Spleen (tissue), 11 donors: ENCODE data around the gene NOL3. TPM values are rescaled to one million over a fixed set of nuclear protein-coding genes. Genes with fewer than 3 reads are reported as not detected.
A peak's percentile ranks its signal among the peaks of the same experiment; 100 is the strongest.

ENCODE experiments used
- DNase-seq: peaks from one replicate; pipeline ENCODE4 v3.0.0-alpha.2; 2020
- H3K27ac ChIP-seq, 8 donors: fragments of 200-600 bp; sonication (generic) in 7 of 8; 1 replicate in 4 of 8; 2 replicates in 4 of 8; pipeline versions ENCODE4 v1.5.0 to v1.8.0; 2016 to 2021; ENCODE audit warnings: inconsistent platforms in 4 of 8, mild to moderate bottlenecking in 4 of 8, moderate library complexity in 1 of 8
- H3K27me3 ChIP-seq, 7 donors: fragments of 200-600 bp; sonication (generic) in 6 of 7; replicated peaks in 1 of 7; 1 replicate in 4 of 7; 2 replicates in 3 of 7; pipeline versions ENCODE4 v1.5.0 to v1.8.0; 2016 to 2021; ENCODE audit warnings: inconsistent platforms in 3 of 7, mild to moderate bottlenecking in 1 of 7
- H3K36me3 ChIP-seq, 6 donors: fragments of 200-600 bp; sonication (generic) in 5 of 6; 1 replicate in 4 of 6; 2 replicates in 2 of 6; pipeline versions ENCODE4 v1.5.0 to v1.8.0; 2016 to 2021; ENCODE audit warnings: inconsistent platforms in 2 of 6
- H3K4me1 ChIP-seq, 6 donors: fragments of 200-600 bp; sonication (generic) in 5 of 6; 1 replicate in 3 of 6; 2 replicates in 3 of 6; pipeline versions ENCODE4 v1.5.0 to v1.8.0; 2016 to 2021; ENCODE audit warnings: inconsistent platforms in 3 of 6
- H3K4me3 ChIP-seq, 8 donors: fragments of 200-600 bp; sonication (generic) in 7 of 8; 1 replicate in 4 of 8; 2 replicates in 4 of 8; pipeline versions ENCODE4 v1.5.0 to v1.8.0; 2016 to 2021; ENCODE audit warnings: inconsistent platforms in 4 of 8, mild to moderate bottlenecking in 4 of 8, moderate library complexity in 2 of 8
- H3K9me3 ChIP-seq, 8 donors: fragments of 200-600 bp; sonication (generic) in 7 of 8; 1 replicate in 4 of 8; 2 replicates in 4 of 8; pipeline versions ENCODE4 v1.5.0 to v1.8.0; 2016 to 2021; ENCODE audit warnings: inconsistent platforms in 4 of 8
- POLR2A ChIP-seq, 3 donors: fragments of 450-650 bp; IDR thresholded peaks; one replicate each; pipeline ENCODE4 v1.5.1; 2017; ENCODE audit warnings: antibody characterized with exemption in 3 of 3, mild to moderate bottlenecking in 1 of 3
- POLR2AphosphoS5 ChIP-seq, 3 donors: sonication (generic); formaldehyde crosslinking; IDR thresholded peaks; one replicate each; pipeline ENCODE4 v1.5.1; 2017; ENCODE audit warnings: antibody characterized with exemption in 3 of 3
- WGBS, 5 donors: extraction: QIAGEN DNeasy Blood & Tissue Kit in 3 of 5; methylation state at CpG; one replicate each; pipeline versions ENCODE4 v1.1.5 to v1.1.7; 2013 to 2018; 5-methylcytosine and 5-hydroxymethylcytosine counted together
- intact Hi-C: fragments of 100-400 bp; cut with DNase I; formaldehyde crosslinking; loops from one replicate; pipeline ENCODE4 v1.15.0; 2023; ENCODE audit warnings: low total_unique reads
- polyA plus RNA-seq, 3 donors: library from polyadenylated mRNA; stranded (reverse); fragments of 200-250 nt; gene quantifications; one replicate each; pipeline ENCODE4 v1.2.1, GENCODE V29; 2013
- total RNA-seq, 7 donors: library from RNA; depleted of rRNA in 3 of 7; stranded (reverse); fragments of >200 nt in 3 of 7; fragmentation: NEBNext Ultra II Directional in 4 of 7; extraction: Animal tissue kit (Norgen Biotek cat#: 25700) in 4 of 7; gene quantifications; one replicate each; pipeline versions ENCODE4 v1.1.0 to v1.2.1, GENCODE V29; 2016 to 2021
- TF ChIP-seq, protein P1 (sequence below), 11 experiments: fragments of 200-600 bp in 7 of 11; fragments of 450-650 bp in 4 of 11; sonication (generic) in 4 of 11; IDR thresholded peaks in 8 of 11; conservative IDR thresholded peaks in 3 of 11; 1 replicate in 7 of 11; 2 replicates in 4 of 11; pipeline versions ENCODE4 v1.4.0 to v1.8.0; 2016 to 2021; ENCODE audit warnings: antibody characterized with exemption in 11 of 11, inconsistent platforms in 4 of 11, mild to moderate bottlenecking in 1 of 11
- donor health status: healthy with polysubstance abuse.
- donor health status: DM: no; HTN: no; CAD: no; lungs with moderate emphysema.
- donor health status: DM: no; HTN: no; CAD: no.
- donor health status: Bipolar disorder and iron deficiency.
- donor health status: healthy.
- donor health status: DM: no; HTN: no; CAD: no.
- donor health status: DM: yes; HTN: yes; CAD: no.

Gene NOL3
- total and polyA plus RNA-seq, 10 donors, result 8.2 to 14.2 (median 12.7) TPM

DNA sequence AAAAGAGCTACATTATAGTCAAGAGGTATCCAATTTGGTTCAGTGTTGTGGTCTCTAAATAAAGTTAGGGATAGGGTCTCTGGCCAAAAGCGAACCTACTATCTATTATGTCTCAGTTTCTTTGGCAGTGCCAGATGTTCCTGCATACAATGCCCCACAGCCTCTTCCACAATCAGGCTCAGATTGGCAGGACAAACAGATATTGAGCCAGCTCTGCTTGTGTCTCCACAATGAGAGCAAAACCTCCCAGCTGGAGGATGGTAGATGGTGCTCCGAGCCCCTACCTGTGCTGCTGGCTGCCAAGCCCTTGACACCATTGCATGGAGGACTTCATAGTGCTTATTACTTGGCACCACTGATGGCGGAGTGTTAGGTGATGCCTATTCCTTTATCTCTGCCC is 40.9 kb upstream of the NOL3 start:
- no peaks in the 10 kb centered on the region for H3K4me1 ChIP-seq
- H3K27ac ChIP-seq, result no peak overlapping the region
- WGBS, 5 donors, result 95 to 99% (median 98%) methylated on average over 3 of the region's 3 CpGs
- H3K9me3 ChIP-seq, result no peaks in the 10 kb centered on the region
- H3K27me3 ChIP-seq, result no peaks in the 10 kb centered on the region
- no peak overlapping the region for H3K4me3 ChIP-seq
- peak; percentile 18 for DNase-seq
- intact Hi-C loops, result no loop called here
- TF ChIP-seq POLR2AphosphoS5 (IDR thresholded peaks at IDR 0.05) (no peak), POLR2A (IDR thresholded peaks at IDR 0.05) (no peak)
- TF ChIP-seq, protein P1, sequence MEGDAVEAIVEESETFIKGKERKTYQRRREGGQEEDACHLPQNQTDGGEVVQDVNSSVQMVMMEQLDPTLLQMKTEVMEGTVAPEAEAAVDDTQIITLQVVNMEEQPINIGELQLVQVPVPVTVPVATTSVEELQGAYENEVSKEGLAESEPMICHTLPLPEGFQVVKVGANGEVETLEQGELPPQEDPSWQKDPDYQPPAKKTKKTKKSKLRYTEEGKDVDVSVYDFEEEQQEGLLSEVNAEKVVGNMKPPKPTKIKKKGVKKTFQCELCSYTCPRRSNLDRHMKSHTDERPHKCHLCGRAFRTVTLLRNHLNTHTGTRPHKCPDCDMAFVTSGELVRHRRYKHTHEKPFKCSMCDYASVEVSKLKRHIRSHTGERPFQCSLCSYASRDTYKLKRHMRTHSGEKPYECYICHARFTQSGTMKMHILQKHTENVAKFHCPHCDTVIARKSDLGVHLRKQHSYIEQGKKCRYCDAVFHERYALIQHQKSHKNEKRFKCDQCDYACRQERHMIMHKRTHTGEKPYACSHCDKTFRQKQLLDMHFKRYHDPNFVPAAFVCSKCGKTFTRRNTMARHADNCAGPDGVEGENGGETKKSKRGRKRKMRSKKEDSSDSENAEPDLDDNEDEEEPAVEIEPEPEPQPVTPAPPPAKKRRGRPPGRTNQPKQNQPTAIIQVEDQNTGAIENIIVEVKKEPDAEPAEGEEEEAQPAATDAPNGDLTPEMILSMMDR (IDR thresholded peaks at IDR 0.05 in 8 of 11, conservative IDR thresholded peaks at IDR 0.05 in 3 of 11), result no peak
- H3K36me3 ChIP-seq, result peaks cover 0 to 100% (median 50%) of the 10 kb centered on the region in 6 donors

DNA sequence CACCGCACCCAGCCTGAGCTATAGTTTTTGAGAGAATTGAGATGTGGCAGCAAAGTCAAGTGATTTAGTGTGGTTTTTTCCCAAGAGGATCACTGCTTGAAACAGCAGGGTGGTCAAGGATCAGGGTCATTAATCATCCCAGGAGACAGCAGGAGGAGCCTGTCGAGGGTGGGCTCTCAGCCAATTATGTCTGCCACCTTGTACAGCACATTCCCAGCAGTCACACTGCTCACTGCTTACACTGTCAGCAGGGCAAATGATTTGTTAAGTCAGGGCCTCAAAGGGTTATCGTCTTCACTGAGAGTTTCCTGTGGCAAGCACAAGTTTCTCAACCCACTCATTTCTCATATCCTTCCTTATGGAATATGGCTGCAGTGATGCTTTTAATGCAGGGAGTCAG is 32.7 kb upstream of the NOL3 start:
- 43 to 64% (median 60%) methylated on average over 3 of the region's 3 CpGs for WGBS, 5 donors
- intact Hi-C loops, result no loop called here
- H3K4me3 ChIP-seq, result no peak overlapping the region
- peaks cover 0 to 100% (median 90%) of the 10 kb centered on the region in 6 donors for H3K36me3 ChIP-seq
- DNase-seq, result no peak
- no peaks in the 10 kb centered on the region for H3K27me3 ChIP-seq
- H3K9me3 ChIP-seq, result no peaks in the 10 kb centered on the region
- no peak for TF ChIP-seq POLR2AphosphoS5 (IDR thresholded peaks at IDR 0.05)
- no peak overlapping the region for H3K27ac ChIP-seq
- no peaks in the 10 kb centered on the region for H3K4me1 ChIP-seq

DNA sequence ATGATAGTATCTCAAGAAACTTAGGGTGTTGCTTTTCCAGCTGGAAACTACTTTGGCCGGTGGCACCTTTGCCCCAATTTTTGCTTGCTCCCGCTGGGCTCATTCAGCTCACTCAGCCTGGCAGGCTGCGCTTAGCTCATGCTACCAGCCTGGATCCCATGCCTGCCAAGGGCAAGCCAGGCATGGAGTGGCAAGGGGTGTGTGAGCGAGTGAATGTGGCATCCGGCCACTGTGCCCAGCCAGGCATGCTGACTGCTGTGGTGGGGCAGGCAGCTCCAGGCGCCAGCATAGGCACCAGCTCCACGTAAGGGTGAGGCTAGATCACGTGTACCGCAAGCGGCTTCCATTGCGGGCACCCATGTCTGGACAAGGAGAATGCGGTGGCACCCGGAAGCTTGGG is 28.9 kb upstream of the NOL3 start:
- TF ChIP-seq POLR2AphosphoS5 (IDR thresholded peaks at IDR 0.05) (peak in 1 of 3 donors; percentile 46), POLR2A (IDR thresholded peaks at IDR 0.05) (no peak)
- H3K36me3 ChIP-seq, result peaks cover 0 to 100% (median 94%) of the 10 kb centered on the region in 6 donors
- peak; percentile 53 for DNase-seq
- no peak overlapping the region for H3K27ac ChIP-seq
- H3K9me3 ChIP-seq, result no peaks in the 10 kb centered on the region
- no peak overlapping the region for H3K4me3 ChIP-seq
- intact Hi-C loops, result no loop called here
- WGBS, 5 donors, result 97 to 100% (median 99%) methylated on average over 1 to 13 of the region's 13 CpGs
- H3K27me3 ChIP-seq, result no peaks in the 10 kb centered on the region
- no peaks in the 10 kb centered on the region for H3K4me1 ChIP-seq

DNA sequence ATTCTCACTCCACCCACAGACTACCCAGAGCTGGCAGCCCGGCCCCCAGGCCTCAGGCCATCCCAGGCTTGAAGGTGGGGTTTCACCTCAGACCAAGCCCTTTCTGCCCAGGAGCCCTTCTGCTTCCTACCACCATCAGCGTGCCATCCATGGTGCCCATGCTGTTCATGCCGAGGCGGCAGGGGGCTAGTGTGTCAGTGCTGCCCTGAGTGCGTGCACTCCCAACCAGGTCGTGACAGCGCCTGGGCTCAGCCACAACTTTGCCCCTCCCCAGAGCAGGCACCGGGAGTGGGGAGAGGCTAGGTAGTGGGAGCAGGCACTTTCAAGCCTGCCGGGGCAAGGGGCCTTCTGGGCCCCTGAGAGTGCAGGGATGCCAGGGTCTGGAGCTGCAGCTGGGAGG is 28.0 kb upstream of the NOL3 start:
- intact Hi-C loops, result no loop called here
- Histone ChIP-seq H3K27me3 (no peaks in the 10 kb centered on the region), H3K4me1 (no peaks in the 10 kb centered on the region), H3K36me3 (peaks cover 0 to 100% (median 94%) of the 10 kb centered on the region in 6 donors), H3K27ac (no peak overlapping the region), H3K4me3 (no peak overlapping the region), H3K9me3 (no peaks in the 10 kb centered on the region)
- TF ChIP-seq, protein P1 (IDR thresholded peaks at IDR 0.05 in 8 of 11, conservative IDR thresholded peaks at IDR 0.05 in 3 of 11), result no peak
- TF ChIP-seq POLR2A (IDR thresholded peaks at IDR 0.05), result no peak
- TF ChIP-seq POLR2AphosphoS5 (IDR thresholded peaks at IDR 0.05), result peak in 1 of 3 donors; percentile 54
- DNase-seq, result peak; percentile 49
- 92 to 96% (median 94%) methylated on average over 6 to 9 of the region's 9 CpGs for WGBS, 5 donors

DNA sequence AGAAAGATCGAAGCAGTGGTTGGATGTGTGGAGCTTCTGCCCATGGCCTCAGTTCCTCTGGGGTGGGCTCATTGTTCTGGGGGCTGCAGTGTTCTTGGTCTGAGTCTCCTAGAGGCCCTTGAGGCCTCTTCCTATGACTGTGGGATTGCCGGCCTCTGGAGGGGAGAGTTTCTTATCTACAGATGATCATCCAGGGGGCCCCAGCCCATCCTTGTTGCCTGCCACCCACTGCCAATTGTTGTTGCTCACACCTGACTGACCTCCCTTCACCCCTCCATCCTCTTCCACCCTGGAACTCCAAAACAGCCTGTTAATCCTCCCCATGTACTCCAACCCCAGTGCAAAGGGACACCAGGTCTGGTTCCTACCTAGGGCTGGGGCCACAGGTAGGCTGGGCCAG is 25.4 kb upstream of the NOL3 start:
- intact Hi-C loops, result no loop called here
- 86 to 97% (median 95%) methylated on average over 2 of the region's 2 CpGs for WGBS, 5 donors
- Histone ChIP-seq H3K9me3 (no peaks in the 10 kb centered on the region), H3K36me3 (peaks cover 0 to 98% (median 88%) of the 10 kb centered on the region in 6 donors), H3K27ac (peak overlapping the region in 2 of 8 donors; percentile 23 to 24), H3K4me3 (no peak overlapping the region), H3K27me3 (peaks cover 0 to 14% (median 7%) of the 10 kb centered on the region in 7 donors), H3K4me1 (peaks cover 0 to 10% (median 6%) of the 10 kb centered on the region in 6 donors)
- TF ChIP-seq POLR2AphosphoS5 (IDR thresholded peaks at IDR 0.05) (no peak), POLR2A (IDR thresholded peaks at IDR 0.05) (no peak)
- TF ChIP-seq, protein P1 (IDR thresholded peaks at IDR 0.05 in 8 of 11, conservative IDR thresholded peaks at IDR 0.05 in 3 of 11), result no peak
- DNase-seq, result peak; percentile 33
